Activated B cell treated with CpG ODN at 0.5 μM for 24 hours (primary cell): ENCODE measurements around the gene FBN2. TPM values are rescaled to one million over a fixed set of nuclear protein-coding genes. Genes with fewer than 3 reads are reported as not detected.

Source experiments
- ATAC-seq: fragments of 200-7000 bp; cut with Tn5 transposase; one replicate; pipeline ENCODE4 v1.10.0; 2021; ENCODE audit warnings: low read depth, mild to moderate bottlenecking, moderate library complexity
- CTCF ChIA-PET: fragments of 350-600 bp; sonication (Branson Sonifier 250); formaldehyde crosslinking; loops from one replicate; lab custom pipeline; 2021; ENCODE audit warnings: antibody characterized with exemption; lab: Charles Lee
- POLR2A ChIA-PET: fragments of 350-600 bp; sonication (Branson Sonifier 250); formaldehyde crosslinking; loops from one replicate; lab custom pipeline; 2021; ENCODE audit warnings: antibody characterized with exemption; lab: Charles Lee
- DNase-seq: peaks from one replicate; pipeline ENCODE4 v3.0.0; 2022
- H3K27ac Mint-ChIP-seq: one replicate; pipeline ENCODE4 v1.8.0; 2020; ENCODE audit warnings: mixed read lengths
- H3K27me3 Mint-ChIP-seq: one replicate; pipeline ENCODE4 v1.8.0; 2021; ENCODE audit warnings: mixed read lengths
- H3K36me3 Mint-ChIP-seq: one replicate; pipeline ENCODE4 v1.8.0; 2021; ENCODE audit warnings: low read depth, mixed read lengths
- H3K4me1 Mint-ChIP-seq: one replicate; pipeline ENCODE4 v1.8.0; 2021; ENCODE audit warnings: mixed read lengths
- H3K4me3 Mint-ChIP-seq: one replicate; pipeline ENCODE4 v1.8.0; 2020; ENCODE audit warnings: mild to moderate bottlenecking, mixed read lengths
- H3K9me3 Mint-ChIP-seq: one replicate; pipeline ENCODE4 v1.8.0; 2020; ENCODE audit warnings: mixed read lengths
- CTCF ChIP-seq: fragments of 200-600 bp; IDR thresholded peaks from one replicate; pipeline ENCODE4 v1.8.0; 2022; ENCODE audit warnings: antibody characterized with exemption, mild to moderate bottlenecking
- intact Hi-C: fragments of 100-400 bp; cut with micrococcal nuclease; formaldehyde crosslinking; loops from one replicate; pipeline ENCODE4 v1.15.1; 2024
- total RNA-seq: library from RNA; stranded (reverse); gene quantifications from 2 replicates; pipeline ENCODE4 v1.2.3, GENCODE V29; 2022

Gene FBN2
- total RNA-seq, 1 donor from 2014 or later, result not detected

GRCh38 chr5:128480906-128481633, 57.0 kb downstream of the FBN2 start:
- Mint-ChIP-seq H3K4me1 (no peaks in the 10 kb centered on the region), H3K27me3 (no peaks in the 10 kb centered on the region), H3K9me3 (peaks cover 2% of the 10 kb centered on the region), H3K4me3 (no peak overlapping the region), H3K36me3 (no peaks in the 10 kb centered on the region), H3K27ac (no peak overlapping the region)
- DNase-seq (no peak), ATAC-seq (no peak)
- TF ChIP-seq CTCF, result no peak
- intact Hi-C loops, result no loop called here
- ChIA-PET POLR2A (no interaction called here), CTCF (no interaction called here)

DNA sequence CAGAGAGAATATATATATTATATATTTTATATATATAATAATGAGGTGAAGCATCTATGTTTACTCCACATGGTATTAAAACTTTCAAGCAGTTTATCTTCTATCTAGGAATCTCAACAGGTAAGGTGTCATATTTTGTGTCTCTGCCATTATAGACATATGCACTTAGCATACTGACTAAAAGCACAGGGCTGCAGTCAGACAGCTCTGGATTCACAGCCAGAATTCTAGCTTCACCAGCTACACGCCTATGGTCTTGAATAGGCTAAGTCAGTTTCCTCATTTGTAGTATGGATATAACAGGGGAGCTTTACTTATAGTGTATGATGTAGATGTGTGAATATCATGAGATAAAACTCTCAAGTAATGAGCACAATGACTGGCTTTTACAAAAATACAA, 57.9 kb downstream of the FBN2 start:
- Mint-ChIP-seq H3K4me1 (no peaks in the 10 kb centered on the region), H3K27me3 (no peaks in the 10 kb centered on the region), H3K27ac (no peak overlapping the region), H3K9me3 (peaks cover 2% of the 10 kb centered on the region), H3K36me3 (no peaks in the 10 kb centered on the region), H3K4me3 (no peak overlapping the region)
- DNase-seq (no peak), ATAC-seq (no peak)
- intact Hi-C loops, result no loop called here
- POLR2A ChIA-PET, result no interaction called here
- CTCF ChIA-PET, result no interaction called here
- TF ChIP-seq CTCF, result no peak

DNA sequence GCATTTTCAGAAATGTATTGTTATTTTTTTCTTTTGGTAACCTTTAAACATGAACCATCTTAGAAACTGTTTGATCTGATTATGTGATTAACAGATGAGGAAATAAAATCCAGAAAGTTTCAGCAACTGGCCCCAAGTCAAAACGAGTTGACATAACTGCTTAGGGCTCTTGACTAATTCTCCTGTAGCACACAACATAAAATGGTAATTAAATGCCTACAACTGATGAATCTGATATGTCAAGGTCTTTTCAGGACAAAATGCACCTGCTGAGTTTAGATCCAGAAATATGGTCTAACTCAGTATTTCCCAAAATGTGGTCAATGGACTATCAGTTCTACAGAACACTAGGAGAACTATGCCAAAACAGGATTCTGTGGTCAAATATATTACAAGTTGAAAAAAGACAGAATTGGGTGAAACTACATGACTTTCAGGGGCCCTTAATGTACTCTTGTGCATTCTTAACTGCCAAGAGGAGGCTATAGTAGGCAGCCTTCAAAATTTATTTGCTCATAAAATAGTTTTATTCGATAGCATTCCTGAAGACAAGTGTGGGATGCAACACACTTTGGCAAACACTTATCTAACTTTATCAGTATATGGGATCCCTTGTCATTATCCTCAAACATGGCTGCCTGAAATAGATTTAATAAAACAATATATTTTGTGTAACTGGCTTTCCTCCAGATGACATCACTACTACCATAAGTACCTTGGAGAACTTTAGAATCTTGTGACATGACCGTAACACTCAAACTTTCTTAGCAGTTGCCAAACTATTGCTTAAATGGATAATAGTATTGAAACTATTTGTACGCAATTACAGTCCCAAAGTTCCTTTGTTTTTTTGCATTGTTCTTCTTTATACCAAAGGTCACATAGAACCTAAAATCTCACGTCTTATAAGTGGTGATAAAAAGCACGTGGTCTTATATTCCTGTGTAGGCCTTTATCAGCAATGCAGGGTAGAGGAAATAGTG, 59.4 kb downstream of the FBN2 start:
- no peak overlapping the region for H3K4me3 Mint-ChIP-seq

DNA sequence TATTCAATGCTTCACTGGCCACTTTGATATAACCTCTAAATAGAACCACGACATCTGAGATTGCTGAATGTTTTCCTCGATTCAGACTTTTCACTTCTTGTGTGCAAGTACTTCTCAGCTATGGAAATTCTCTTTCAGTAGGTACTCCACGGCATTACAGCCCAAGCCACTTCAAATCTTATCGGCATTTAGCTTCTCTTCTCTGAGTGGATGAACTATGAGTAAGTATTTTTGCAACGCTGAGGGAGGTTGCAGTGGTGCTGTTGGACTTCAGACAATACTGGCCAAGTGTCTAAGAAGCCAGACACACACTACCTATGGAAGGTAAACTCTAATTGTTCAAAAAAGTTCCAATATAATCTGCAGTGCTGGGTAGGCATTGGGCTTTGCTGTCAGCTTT, 60.1 kb downstream of the FBN2 start:
- POLR2A ChIA-PET, result no interaction called here
- no peak for TF ChIP-seq CTCF
- no peaks in the 10 kb centered on the region for H3K36me3 Mint-ChIP-seq
- H3K27me3 Mint-ChIP-seq, result no peaks in the 10 kb centered on the region
- no peak overlapping the region for H3K4me3 Mint-ChIP-seq
- DNase-seq, result no peak
- intact Hi-C loops, result no loop called here
- CTCF ChIA-PET, result no interaction called here
- H3K9me3 Mint-ChIP-seq, result peaks cover 1% of the 10 kb centered on the region
- no peaks in the 10 kb centered on the region for H3K4me1 Mint-ChIP-seq
- ATAC-seq, result no peak
- no peak overlapping the region for H3K27ac Mint-ChIP-seq

More for the DNA sequence above, 59.4 kb downstream of the FBN2 start:
- Mint-ChIP-seq H3K4me1 (no peaks in the 10 kb centered on the region), H3K27ac (no peak overlapping the region), H3K9me3 (peaks cover 2% of the 10 kb centered on the region), H3K27me3 (no peaks in the 10 kb centered on the region), H3K36me3 (no peaks in the 10 kb centered on the region)
- ATAC-seq, result no peak
- ChIA-PET POLR2A (no interaction called here), CTCF (no interaction called here)
- TF ChIP-seq CTCF, result no peak
- no peak for DNase-seq
- intact Hi-C loops, result no loop called here

GRCh38 chr5:128475693-128476092, 62.4 kb downstream of the FBN2 start:
- Mint-ChIP-seq H3K9me3 (no peaks in the 10 kb centered on the region), H3K27me3 (no peaks in the 10 kb centered on the region), H3K27ac (no peak overlapping the region), H3K36me3 (no peaks in the 10 kb centered on the region), H3K4me1 (no peaks in the 10 kb centered on the region), H3K4me3 (no peak overlapping the region)
- no peak for DNase-seq
- intact Hi-C loops, result no loop called here
- TF ChIP-seq CTCF, result no peak
- no peak for ATAC-seq
- POLR2A ChIA-PET, result no interaction called here
- CTCF ChIA-PET, result no interaction called here
